Measurements from ENCODE around the gene CLCNKA. TPM values are rescaled to one million over a fixed set of nuclear protein-coding genes. Genes with fewer than 3 reads are reported as not detected.

CLCNKA gene
- total RNA-seq, 5 donors from 2014 or later (not counting 1 experiment from before 2014, with no cell fraction given) = not detected

DNA sequence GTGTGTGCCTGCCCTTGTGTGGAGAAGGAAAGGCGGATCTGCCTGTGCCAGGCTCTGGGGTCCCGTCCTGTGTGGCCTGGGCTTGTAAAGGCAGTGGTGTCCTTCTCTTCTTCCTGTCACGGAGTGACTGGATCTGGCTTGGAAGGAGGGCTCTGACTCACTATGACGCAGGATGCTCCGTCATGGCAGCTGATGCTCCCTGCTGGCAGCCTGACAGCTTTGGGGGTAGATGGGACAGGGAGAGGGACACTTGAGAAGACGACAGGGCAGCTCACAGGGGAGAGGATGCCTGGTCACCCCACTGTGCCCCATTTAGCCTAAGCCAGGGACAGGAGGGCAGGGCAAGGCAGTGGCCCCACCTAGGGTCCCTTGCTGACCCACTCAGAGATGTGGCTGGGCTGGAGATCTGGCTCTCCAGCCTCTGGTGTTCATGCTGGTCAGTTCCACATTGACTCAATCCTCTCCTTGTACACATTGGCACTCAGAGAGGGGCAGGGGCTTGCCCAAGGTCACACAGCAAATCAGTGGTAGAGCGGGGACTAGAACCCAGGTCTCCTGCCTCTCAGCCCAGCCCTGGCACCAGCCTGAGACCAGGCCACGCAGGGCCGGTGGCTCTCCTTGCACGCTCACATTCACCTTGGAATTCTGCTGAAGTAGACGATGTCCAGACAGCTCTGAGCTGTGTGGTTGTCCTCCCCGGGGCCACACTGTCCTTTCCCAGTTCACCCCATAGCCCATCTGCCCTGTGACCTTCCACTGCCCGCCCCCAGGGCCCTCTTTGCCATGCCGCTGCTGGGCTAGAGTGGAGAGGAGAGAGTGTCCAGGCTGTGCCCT, 54.4 kb downstream of the CLCNKA start:
- H3K27ac ChIP-seq (ENCODE audit: low read length) = no peak overlapping the region
- 77% methylated on average over 11 of the region's 14 CpGs for WGBS (ENCODE audit: insufficient coverage)
- ATAC-seq (replicated peaks in 1 of 4) (no peak), DNase-seq (no peak)
- H3K36me3 Mint-ChIP-seq = no peaks in the 10 kb centered on the region
- H3K4me1 ChIP-seq (ENCODE audit: control insufficient read depth in 1 of 2, extremely low read depth in 1 of 2, insufficient read depth in 2 of 2, low read length in 2 of 2) = peaks cover 2 to 35% of the 10 kb centered on the region in 2 experiments
- no peaks in the 10 kb centered on the region for H3K9me3 ChIP-seq
- ChIA-PET CTCF (interaction anchor here in 1 of 2 donors (0.6 kb wide), 1 partner anchor 421 kb away, joined by 3 read pairs; no protein-coding TSS in a partner anchor), POLR2A (no interaction called here)
- H3K4me1 Mint-ChIP-seq = peaks cover 12 to 25% (median 17%) of the 10 kb centered on the region in 3 donors
- no peaks in the 10 kb centered on the region for H3K36me3 ChIP-seq (ENCODE audit: control insufficient read depth in 2 of 2, extremely low read depth in 1 of 2, insufficient read depth in 1 of 2, low read length in 1 of 2)
- H3K4me3 Mint-ChIP-seq = no peak overlapping the region
- no peaks in the 10 kb centered on the region for H3K9me3 Mint-ChIP-seq
- no peak overlapping the region for H3K27ac Mint-ChIP-seq
- H3K4me3 ChIP-seq (ENCODE audit: control insufficient read depth in 1 of 2, extremely low read depth in 1 of 2, low read length in 1 of 2) = no peak overlapping the region
- H3K27me3 Mint-ChIP-seq = peaks cover 10 to 12% of the 10 kb centered on the region in 2 donors
- H3K27me3 ChIP-seq (replicated peaks in 1 of 2; ENCODE audit: control insufficient read depth in 2 of 2, extremely low read depth in 1 of 2, insufficient read depth in 2 of 2, low read length in 1 of 2) = peaks cover 0 to 57% of the 10 kb centered on the region in 2 experiments

DNA sequence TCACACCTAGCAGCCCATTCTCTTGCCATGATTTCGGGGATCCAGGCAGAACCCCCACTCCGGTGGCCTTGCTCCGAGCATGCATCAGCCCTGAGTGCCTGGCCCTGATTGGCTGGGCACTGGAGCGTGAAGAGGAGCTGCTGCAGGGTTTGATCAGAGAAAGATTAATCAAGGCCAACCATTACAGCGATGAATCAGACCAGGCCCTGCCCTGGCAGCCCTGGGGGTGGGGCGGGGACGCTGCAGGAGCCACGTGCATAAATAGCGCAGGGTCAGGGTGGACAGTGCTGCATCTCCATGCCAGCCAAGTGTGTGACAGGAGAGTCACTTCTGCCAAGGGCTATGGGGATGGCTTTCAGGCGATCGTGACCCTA, 55.0 kb downstream of the CLCNKA start:
- peaks cover 10 to 12% of the 10 kb centered on the region in 2 donors for H3K27me3 Mint-ChIP-seq
- H3K4me1 Mint-ChIP-seq = peaks cover 12 to 22% (median 16%) of the 10 kb centered on the region in 3 donors
- ATAC-seq (replicated peaks in 1 of 4) = no peak
- no peaks in the 10 kb centered on the region for H3K36me3 Mint-ChIP-seq
- Histone ChIP-seq H3K36me3 (ENCODE audit: control insufficient read depth in 2 of 2, extremely low read depth in 1 of 2, insufficient read depth in 1 of 2, low read length in 1 of 2) (no peaks in the 10 kb centered on the region), H3K27me3 (replicated peaks in 1 of 2; ENCODE audit: control insufficient read depth in 2 of 2, extremely low read depth in 1 of 2, insufficient read depth in 2 of 2, low read length in 1 of 2) (peaks cover 0 to 52% of the 10 kb centered on the region in 2 experiments), H3K4me3 (ENCODE audit: control insufficient read depth in 1 of 2, extremely low read depth in 1 of 2, low read length in 1 of 2) (no peak overlapping the region), H3K9me3 (no peaks in the 10 kb centered on the region), H3K4me1 (ENCODE audit: control insufficient read depth in 1 of 2, extremely low read depth in 1 of 2, insufficient read depth in 2 of 2, low read length in 2 of 2) (peaks cover 2 to 34% of the 10 kb centered on the region in 2 experiments), H3K27ac (ENCODE audit: low read length) (no peak overlapping the region)
- ChIA-PET POLR2A (no interaction called here), CTCF (interaction anchor here (0.6 to 1.3 kb wide), 2 partner anchors 112 to 422 kb away, joined by 3 read pairs; no protein-coding TSS in a partner anchor)
- no peak overlapping the region for H3K27ac Mint-ChIP-seq
- WGBS (ENCODE audit: insufficient coverage) = 87% methylated on average over 10 of the region's 11 CpGs
- H3K9me3 Mint-ChIP-seq = no peaks in the 10 kb centered on the region
- no peak for DNase-seq
- no peak overlapping the region for H3K4me3 Mint-ChIP-seq

DNA sequence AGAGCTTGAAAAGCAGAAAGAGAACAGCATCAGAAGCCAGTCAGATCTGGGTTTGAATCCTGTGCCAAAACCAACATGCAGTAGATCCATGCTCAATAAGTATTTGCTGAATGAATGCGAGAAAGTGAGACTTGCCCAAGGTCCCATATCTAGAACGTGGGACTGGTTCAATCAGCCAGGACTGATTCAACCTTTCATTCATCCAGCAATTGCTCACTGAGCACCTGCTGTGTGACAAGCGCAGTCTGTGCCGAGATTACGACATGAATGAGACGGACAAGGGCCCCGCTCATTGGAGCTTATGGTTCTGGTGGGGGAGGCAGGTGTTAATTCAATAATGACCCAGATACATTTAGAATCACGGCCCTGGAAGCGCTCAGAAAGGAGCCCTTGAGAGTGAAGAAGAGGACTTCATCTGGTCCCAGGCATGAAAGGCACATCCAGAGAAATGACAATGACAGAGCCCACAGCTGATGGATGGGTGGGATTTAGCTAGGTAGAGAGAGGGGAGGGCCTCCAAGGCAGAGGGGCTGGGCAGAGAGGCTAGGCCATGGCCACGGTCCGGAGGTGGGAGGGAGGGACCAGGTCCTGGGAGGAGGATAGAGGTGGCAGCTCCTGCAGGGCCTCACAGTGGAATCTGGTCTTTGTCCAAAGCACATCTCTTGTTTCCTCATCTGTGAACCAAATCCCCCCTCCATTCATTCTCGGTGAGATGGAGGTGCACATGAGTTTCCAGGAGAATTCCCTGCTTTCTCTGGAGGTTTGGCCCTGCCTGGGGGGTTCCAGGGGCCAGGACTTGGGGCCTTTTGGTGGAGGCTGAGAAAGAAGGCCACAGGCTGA, 55.8 kb downstream of the CLCNKA start:
- Histone ChIP-seq H3K27me3 (replicated peaks in 1 of 2; ENCODE audit: control insufficient read depth in 2 of 2, extremely low read depth in 1 of 2, insufficient read depth in 2 of 2, low read length in 1 of 2) (peaks cover 0 to 49% of the 10 kb centered on the region in 2 experiments), H3K9me3 (no peaks in the 10 kb centered on the region), H3K4me3 (ENCODE audit: control insufficient read depth in 1 of 2, extremely low read depth in 1 of 2, low read length in 1 of 2) (no peak overlapping the region), H3K27ac (ENCODE audit: low read length) (no peak overlapping the region), H3K4me1 (ENCODE audit: control insufficient read depth in 1 of 2, extremely low read depth in 1 of 2, insufficient read depth in 2 of 2, low read length in 2 of 2) (peaks cover 2 to 35% of the 10 kb centered on the region in 2 experiments), H3K36me3 (ENCODE audit: control insufficient read depth in 2 of 2, extremely low read depth in 1 of 2, insufficient read depth in 1 of 2, low read length in 1 of 2) (no peaks in the 10 kb centered on the region)
- Mint-ChIP-seq H3K4me3 (no peak overlapping the region), H3K9me3 (no peaks in the 10 kb centered on the region), H3K27ac (no peak overlapping the region), H3K36me3 (no peaks in the 10 kb centered on the region), H3K27me3 (peaks cover 10 to 12% of the 10 kb centered on the region in 2 donors), H3K4me1 (peaks cover 12 to 20% (median 13%) of the 10 kb centered on the region in 3 donors)
- ChIA-PET POLR2A (interaction anchor here in 1 of 2 donors (0.6 kb wide), 1 partner anchor 8 kb away, joined by 3 read pairs; no protein-coding TSS in a partner anchor), CTCF (interaction anchor here (1.3 to 2.6 kb wide), 4 partner anchors 8 to 166 kb away, joined by 3 to 44 read pairs (median 7); no protein-coding TSS in a partner anchor)
- DNase-seq (no peak), ATAC-seq (replicated peaks in 1 of 4) (no peak)
- WGBS (ENCODE audit: insufficient coverage) = 71% methylated on average over 4 of the region's 12 CpGs

DNA sequence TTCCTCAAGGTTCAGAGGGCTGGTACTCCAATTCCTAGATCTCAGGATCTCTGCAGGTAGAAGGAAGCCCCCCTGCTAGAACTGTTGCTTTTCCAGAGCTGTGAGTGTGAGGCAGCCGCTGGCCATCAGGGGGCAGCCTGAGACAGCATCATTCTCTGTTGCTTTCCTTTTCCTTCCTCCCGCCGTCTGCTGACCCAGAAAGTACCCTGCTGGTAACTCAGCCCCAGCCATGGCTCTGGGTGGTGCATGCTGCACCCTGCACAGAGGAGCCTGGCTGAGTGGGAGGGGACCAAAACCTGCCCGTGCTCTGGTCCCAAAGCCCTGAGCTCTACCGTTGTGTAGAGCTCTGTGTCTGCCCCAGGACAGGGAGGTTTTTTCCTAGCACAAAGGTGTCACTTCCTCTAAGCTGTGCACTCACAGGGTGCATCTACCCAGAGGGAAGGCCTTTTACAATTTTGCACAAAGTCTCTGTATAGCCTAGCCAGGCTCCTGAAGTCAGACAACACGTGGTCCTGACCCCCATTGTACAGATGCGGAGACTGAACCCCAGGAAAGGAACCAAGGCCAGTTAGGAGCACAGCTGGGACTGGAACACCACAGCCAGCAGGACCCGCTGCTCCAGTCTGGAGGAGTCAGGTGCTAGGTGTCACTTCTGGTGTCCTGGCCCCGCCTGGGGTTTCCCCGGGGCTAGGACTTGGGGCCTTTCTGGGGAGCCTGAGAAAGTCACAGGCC, 57.3 kb downstream of the CLCNKA start:
- Histone ChIP-seq H3K9me3 (no peaks in the 10 kb centered on the region), H3K4me3 (ENCODE audit: control insufficient read depth in 1 of 2, extremely low read depth in 1 of 2, low read length in 1 of 2) (peak overlapping the region; percentile 34 to 39), H3K36me3 (ENCODE audit: control insufficient read depth in 2 of 2, extremely low read depth in 1 of 2, insufficient read depth in 1 of 2, low read length in 1 of 2) (no peaks in the 10 kb centered on the region), H3K27me3 (replicated peaks in 1 of 2; ENCODE audit: control insufficient read depth in 2 of 2, extremely low read depth in 1 of 2, insufficient read depth in 2 of 2, low read length in 1 of 2) (peaks cover 0 to 44% of the 10 kb centered on the region in 2 experiments), H3K4me1 (ENCODE audit: control insufficient read depth in 1 of 2, extremely low read depth in 1 of 2, insufficient read depth in 2 of 2, low read length in 2 of 2) (peaks cover 2 to 24% of the 10 kb centered on the region in 2 experiments), H3K27ac (ENCODE audit: low read length) (peak overlapping the region; percentile 53)
- Mint-ChIP-seq H3K9me3 (no peaks in the 10 kb centered on the region), H3K4me3 (peak overlapping the region; percentile 63 to 78 (median 70)), H3K27me3 (peaks cover 5 to 10% of the 10 kb centered on the region in 2 donors), H3K36me3 (no peaks in the 10 kb centered on the region), H3K4me1 (peaks cover 6 to 15% (median 9%) of the 10 kb centered on the region in 3 donors), H3K27ac (peak overlapping the region in 1 of 2 donors; percentile 76)
- POLR2A ChIA-PET = interaction anchor here in 1 of 2 donors (0.6 kb wide), 1 partner anchor 133 kb away, joined by 11 read pairs; no protein-coding TSS in a partner anchor
- WGBS (ENCODE audit: insufficient coverage) = 38% methylated on average over 4 of the region's 10 CpGs
- CTCF ChIA-PET = interaction anchor here (0.6 to 2.6 kb wide), 16 partner anchors 9 to 367 kb away, joined by 3 to 44 read pairs (median 4); partner anchors contain the start of gene CPLANE2 (in 1 of the 2)
- peak; percentile 35 to 85 (median 65) for DNase-seq
- ATAC-seq (replicated peaks in 1 of 4) = peak; percentile 83 to 88 (median 88)

DNA sequence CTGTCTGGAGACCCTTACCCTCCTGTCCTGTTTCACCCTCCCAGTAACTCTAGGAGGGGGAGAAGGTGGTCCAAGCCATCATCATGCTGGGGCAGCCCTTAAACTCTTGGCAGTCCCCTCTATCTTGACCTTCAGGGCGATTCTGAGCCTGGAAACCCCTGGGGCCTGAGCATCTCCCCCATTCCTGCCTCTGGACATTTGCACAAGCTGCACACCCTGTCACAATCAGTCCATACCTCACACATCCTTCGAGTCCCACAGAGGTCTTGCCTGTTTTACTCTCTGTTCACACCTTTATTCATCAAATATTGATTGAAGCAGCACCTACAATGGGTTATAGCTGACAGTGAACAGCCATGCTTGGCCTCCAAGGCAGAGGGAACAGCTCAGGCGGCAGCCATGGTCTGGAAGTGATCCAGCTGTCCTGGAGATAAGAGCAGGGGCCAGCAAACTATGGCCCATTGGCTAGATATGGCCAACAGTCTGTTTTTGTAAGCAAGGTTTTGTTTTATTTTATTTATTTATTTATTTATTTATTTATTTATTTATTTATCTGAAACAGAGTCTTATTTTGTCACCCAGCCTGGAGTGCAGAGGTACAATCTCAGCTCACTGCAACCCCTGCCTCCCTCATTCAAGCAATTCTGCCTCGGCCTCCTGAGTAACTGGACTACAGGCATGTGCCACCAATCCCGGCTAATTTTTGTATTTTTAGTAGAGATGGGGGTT, 58.8 kb downstream of the CLCNKA start:
- Histone ChIP-seq H3K4me1 (ENCODE audit: control insufficient read depth in 1 of 2, extremely low read depth in 1 of 2, insufficient read depth in 2 of 2, low read length in 2 of 2) (peaks cover 2 to 24% of the 10 kb centered on the region in 2 experiments), H3K27me3 (replicated peaks in 1 of 2; ENCODE audit: control insufficient read depth in 2 of 2, extremely low read depth in 1 of 2, insufficient read depth in 2 of 2, low read length in 1 of 2) (peaks cover 0 to 35% of the 10 kb centered on the region in 2 experiments), H3K36me3 (ENCODE audit: control insufficient read depth in 2 of 2, extremely low read depth in 1 of 2, insufficient read depth in 1 of 2, low read length in 1 of 2) (no peaks in the 10 kb centered on the region), H3K27ac (ENCODE audit: low read length) (no peak overlapping the region), H3K9me3 (no peaks in the 10 kb centered on the region), H3K4me3 (ENCODE audit: control insufficient read depth in 1 of 2, extremely low read depth in 1 of 2, low read length in 1 of 2) (no peak overlapping the region)
- no peak for DNase-seq
- ChIA-PET CTCF (interaction anchor here (0.5 to 2.6 kb wide), 3 partner anchors 106 to 161 kb away, joined by 4 to 44 read pairs (median 5); no protein-coding TSS in a partner anchor), POLR2A (interaction anchor here in 1 of 2 donors (0.8 kb wide), 1 partner anchor 270 kb away, joined by 3 read pairs; no protein-coding TSS in a partner anchor)
- WGBS (ENCODE audit: insufficient coverage) = 73% methylated on average over 3 of the region's 5 CpGs
- no peak overlapping the region for H3K27ac Mint-ChIP-seq
- peaks cover 0 to 4% of the 10 kb centered on the region in 2 donors for H3K27me3 Mint-ChIP-seq
- H3K4me3 Mint-ChIP-seq = no peak overlapping the region
- no peaks in the 10 kb centered on the region for H3K9me3 Mint-ChIP-seq
- no peak for ATAC-seq (replicated peaks in 1 of 4)
- H3K4me1 Mint-ChIP-seq = peaks cover 6 to 10% (median 6%) of the 10 kb centered on the region in 3 donors
- no peaks in the 10 kb centered on the region for H3K36me3 Mint-ChIP-seq
